SK-N-SH (cell line): ENCODE data around the gene TCP11L1. TPM values are rescaled to one million over a fixed set of nuclear protein-coding genes. Genes with fewer than 3 reads are reported as not detected.

Experiments used
- CTCF ChIA-PET: fragments of 300-600, 350-600 bp; formaldehyde crosslinking; extraction: SDS; loops from one replicate; lab custom pipeline; 2021; lab: Yijun Ruan, JAX
- POLR2A ChIA-PET: fragments of 350-600 bp; sonication (Branson Sonifier 250); formaldehyde crosslinking; extraction: SDS; loops from one replicate; lab custom pipeline; 2020; ENCODE audit warnings: antibody characterized with exemption, inconsistent platforms; lab: Yijun Ruan, JAX
- DNase-seq: peaks from one replicate; pipeline ENCODE4 v3.0.0; 2012
- H2AFZ ChIP-seq: fragments of 200-600 bp; sonication (generic); 2 replicates; pipeline ENCODE4 v1.8.1; 2016; ENCODE audit warnings: antibody characterized with exemption, mild to moderate bottlenecking, low read depth
- H3F3A ChIP-seq: fragments of 200-600 bp; sonication (generic); replicated peaks from 2 replicates; pipeline ENCODE3; 2016; ENCODE audit warnings: antibody characterized with exemption, mild to moderate bottlenecking; ENCODE audit not compliant: insufficient read depth
- H3K27ac ChIP-seq, 2 experiments: fragments of 200-500 bp in 1 of 2; fragments of 200-600 bp in 1 of 2; sonication (Bioruptor generic) in 1 of 2; sonication (generic), shearing (Covaris generic) in 1 of 2; 2 replicates each; pipeline versions ENCODE4 v1.5.1 to v1.6.1; 2014 to 2016; ENCODE audit warnings: low read depth in 2 of 2, inconsistent platforms in 1 of 2, low read length in 1 of 2, mild to moderate bottlenecking in 1 of 2, mixed read lengths in 1 of 2
- H3K27me3 ChIP-seq: fragments of 200-600 bp; sonication (generic), shearing (Covaris generic); 2 replicates; pipeline ENCODE4 v1.6.1; 2016; ENCODE audit warnings: mixed run types; ENCODE audit not compliant: insufficient read depth
- H3K36me3 ChIP-seq, 2 experiments: fragments of 200-500 bp in 1 of 2; fragments of 200-600 bp in 1 of 2; sonication (Bioruptor generic) in 1 of 2; sonication (generic) in 1 of 2; replicated peaks in 1 of 2; 2 replicates each; pipeline versions ENCODE3 to v1.5.1; 2014 to 2016; ENCODE audit warnings: low read length in 1 of 2, mild to moderate bottlenecking in 1 of 2; ENCODE audit not compliant: insufficient read depth in 2 of 2, control insufficient read depth in 1 of 2
- H3K4me1 ChIP-seq, 2 experiments: fragments of 200-500 bp in 1 of 2; fragments of 200-600 bp in 1 of 2; sonication (Bioruptor generic) in 1 of 2; sonication (generic), shearing (Covaris generic) in 1 of 2; 2 replicates each; pipeline versions ENCODE4 v1.5.1 to v1.6.1; 2014 to 2016; ENCODE audit warnings: low read depth in 1 of 2, low read length in 1 of 2, mixed run types in 1 of 2; ENCODE audit not compliant: insufficient read depth in 2 of 2, control insufficient read depth in 1 of 2
- H3K4me2 ChIP-seq: fragments of 200-600 bp; sonication (generic), shearing (Covaris generic); 2 replicates; pipeline ENCODE4 v1.6.1; 2017; ENCODE audit warnings: mixed run types
- H3K4me3 ChIP-seq, 2 experiments: fragments of 200-500 bp in 1 of 2; fragments of 200-600 bp in 1 of 2; sonication (Bioruptor generic) in 1 of 2; sonication (generic), shearing (Covaris generic) in 1 of 2; 2 replicates each; pipeline versions ENCODE4 v1.5.1 to v1.8.1; 2014 to 2016; ENCODE audit warnings: low read depth in 2 of 2, inconsistent platforms in 1 of 2, low read length in 1 of 2, mild to moderate bottlenecking in 1 of 2, mixed read lengths in 1 of 2, moderate library complexity in 1 of 2
- H3K79me2 ChIP-seq: fragments of 200-600 bp; sonication (generic); 2 replicates; pipeline ENCODE4 v1.8.1; 2017; ENCODE audit warnings: mild to moderate bottlenecking; ENCODE audit not compliant: insufficient read depth
- H3K9ac ChIP-seq: fragments of 200-600 bp; sonication (generic); 2 replicates; pipeline ENCODE4 v1.6.1; 2017; ENCODE audit warnings: mixed run types
- H3K9me2 ChIP-seq: fragments of 200-600 bp; sonication (generic); 2 replicates; pipeline ENCODE4 v1.6.1; 2017; ENCODE audit warnings: mixed run types
- H3K9me3 ChIP-seq: fragments of 200-600 bp; sonication (generic); 2 replicates; pipeline ENCODE4 v1.6.1; 2017; ENCODE audit warnings: mixed run types, mild to moderate bottlenecking, moderate library complexity
- H4K20me1 ChIP-seq: fragments of 200-600 bp; sonication (generic); 2 replicates; pipeline ENCODE4 v1.6.1; 2017; ENCODE audit warnings: mild to moderate bottlenecking, mixed run types; ENCODE audit not compliant: insufficient read depth
- CHD2 ChIP-seq: fragments of 150-350 bp; IDR thresholded peaks from 2 replicates; pipeline ENCODE4 v1.6.1; 2018; ENCODE audit warnings: low read length; ENCODE audit not compliant: partially characterized antibody
- GABPA ChIP-seq: IDR thresholded peaks from 2 replicates; pipeline ENCODE4 v1.4.0; 2012; ENCODE audit warnings: low read depth, mild to moderate bottlenecking
- MAX ChIP-seq: IDR thresholded peaks from 2 replicates; pipeline ENCODE4 v1.4.0; 2012; ENCODE audit warnings: low read depth
- PBX3 ChIP-seq: IDR thresholded peaks from 2 replicates; pipeline ENCODE4; 2012
- RCOR1 ChIP-seq: fragments of 150-350 bp; IDR thresholded peaks from 2 replicates; pipeline ENCODE4 v1.6.1; 2017; ENCODE audit warnings: antibody characterized with exemption, low read length
- RXRA ChIP-seq: IDR thresholded peaks from 2 replicates; pipeline ENCODE4 v1.4.0; 2012; ENCODE audit warnings: low read depth, mild to moderate bottlenecking, borderline replicate concordance
- SIN3A ChIP-seq: IDR thresholded peaks from 2 replicates; pipeline ENCODE4 v1.6.1; 2012; ENCODE audit warnings: low read depth, mild to moderate bottlenecking, low read length, moderate library complexity, borderline replicate concordance
- SMC3 ChIP-seq: IDR thresholded peaks from 2 replicates; pipeline ENCODE4 v1.6.1; 2012; ENCODE audit warnings: low read depth, low read length, improper control_type of control experiment
- TAF1 ChIP-seq: IDR thresholded peaks from 2 replicates; pipeline ENCODE4 v1.6.1; 2012; ENCODE audit warnings: low read depth, mild to moderate bottlenecking, low read length, moderate library complexity, borderline replicate concordance
- TEAD4 ChIP-seq: IDR thresholded peaks from 2 replicates; pipeline ENCODE4 v1.4.0; 2012; ENCODE audit warnings: mild to moderate bottlenecking, borderline replicate concordance; ENCODE audit not compliant: insufficient read depth
- WGBS: methylation state at CpG from one replicate; pipeline ENCODE4 v1.1.6; 2017; ENCODE audit warnings: low lambda C conversion rate; 5-methylcytosine and 5-hydroxymethylcytosine counted together
- polyA plus RNA-seq, 3 experiments: library from polyadenylated mRNA; depleted of rRNA; stranded (reverse); fragments of >200 nt; gene quantifications; 2 replicates each; pipeline ENCODE4 v1.2.3, GENCODE V29; 2012

Gene TCP11L1
- polyA plus RNA-seq, 1 of the 3 experiments (the other 2 are of a cell fraction), result 12.7 TPM

- Histone ChIP-seq H3K9me2 (no peaks in the 10 kb centered on the region), H3K27ac (no peak overlapping the region; a peak in 1 of 4 replicates), H3F3A (peaks cover 13% of the 10 kb centered on the region), H3K4me2 (no peak overlapping the region), H3K4me3 (no peak overlapping the region), H2AFZ (no peak overlapping the region), H4K20me1 (no peaks in the 10 kb centered on the region), H3K27me3 (no peaks in the 10 kb centered on the region), H3K36me3 (no peaks in the 10 kb centered on the region), H3K9ac (no peak overlapping the region), H3K9me3 (peaks cover 5% of the 10 kb centered on the region; the same call in 1 of the 2 replicates), H3K79me2 (no peaks in the 10 kb centered on the region), H3K4me1 (peaks cover 0 to 10% of the 10 kb centered on the region in 2 experiments; a peak in 2 of 4 replicates)
- ChIA-PET POLR2A (no interaction called here), CTCF (no interaction called here)
- DNase-seq, result no peak
- WGBS, result 93% methylated on average over 3 of the region's 6 CpGs
- TF ChIP-seq TEAD4 (no peak), RCOR1 (no peak), SMC3 (no peak), GABPA (no peak)
These were observed 38.1 kb upstream of the TCP11L1 start for GRCh38 chr11:33001281-33001680.

GRCh38 chr11:33001751-33002542 lies 37.4 kb upstream of the TCP11L1 start:
- Histone ChIP-seq H3K9me3 (peaks cover 5% of the 10 kb centered on the region; the same call in 1 of the 2 replicates), H3K27me3 (no peaks in the 10 kb centered on the region), H3K9ac (no peak overlapping the region), H4K20me1 (no peaks in the 10 kb centered on the region), H3K36me3 (no peaks in the 10 kb centered on the region), H3K4me1 (peaks cover 0 to 10% of the 10 kb centered on the region in 2 experiments; a peak in 2 of 4 replicates), H3K9me2 (no peaks in the 10 kb centered on the region), H3K4me2 (no peak overlapping the region), H3K4me3 (no peak overlapping the region), H2AFZ (no peak overlapping the region), H3K79me2 (no peaks in the 10 kb centered on the region), H3F3A (peaks cover 13% of the 10 kb centered on the region), H3K27ac (no peak overlapping the region)
- no peak for TF ChIP-seq SIN3A
- no peak for TF ChIP-seq CHD2
- ChIA-PET CTCF (interaction anchor here (1.1 kb wide), 1 partner anchor 64 kb away, joined by 3 read pairs; no protein-coding TSS in a partner anchor), POLR2A (no interaction called here)
- no peak for DNase-seq
- WGBS, result 86% methylated on average over 7 of the region's 8 CpGs

- Histone ChIP-seq H3K4me2 (no peak overlapping the region), H2AFZ (no peak overlapping the region), H3K79me2 (no peaks in the 10 kb centered on the region), H3K9ac (no peak overlapping the region), H3F3A (peaks cover 3% of the 10 kb centered on the region), H3K4me3 (no peak overlapping the region), H3K9me2 (no peaks in the 10 kb centered on the region), H3K4me1 (peaks cover 0 to 10% of the 10 kb centered on the region in 2 experiments; a peak in 2 of 4 replicates), H3K27ac (no peak overlapping the region), H4K20me1 (no peaks in the 10 kb centered on the region), H3K27me3 (no peaks in the 10 kb centered on the region), H3K36me3 (no peaks in the 10 kb centered on the region), H3K9me3 (no peaks in the 10 kb centered on the region)
- WGBS, result 76% methylated on average over 2 of the region's 2 CpGs
- no peak for TF ChIP-seq TAF1
- no peak for TF ChIP-seq RXRA
- TF ChIP-seq PBX3, result no peak
- no peak for TF ChIP-seq MAX
- POLR2A ChIA-PET, result no interaction called here
- CTCF ChIA-PET, result interaction anchor here (1.2 kb wide), 1 partner anchor 11 kb away, joined by 3 read pairs; the partner anchor contains the start of gene DEPDC7
- no peak for DNase-seq
These were observed 34.2 kb upstream of the TCP11L1 start for GRCh38 chr11:33005175-33005574.
